GM19025 (cell line): Measurements from ENCODE around the gene NR2F2.
"Not testable (repeated sequence)": the region's sequence is repeated elsewhere in the genome, so short reads cannot be mapped to it uniquely, and the experiment has no call there.

ENCODE experiments used
- ATAC-seq: cut with Tn5 transposase; IDR thresholded peaks from one replicate; pipeline ENCODE4 v1.9.1; 2021; ENCODE audit warnings: mild to moderate bottlenecking, low read depth, moderate library complexity; ENCODE audit not compliant: unreplicated experiment

NR2F2 gene

DNA sequence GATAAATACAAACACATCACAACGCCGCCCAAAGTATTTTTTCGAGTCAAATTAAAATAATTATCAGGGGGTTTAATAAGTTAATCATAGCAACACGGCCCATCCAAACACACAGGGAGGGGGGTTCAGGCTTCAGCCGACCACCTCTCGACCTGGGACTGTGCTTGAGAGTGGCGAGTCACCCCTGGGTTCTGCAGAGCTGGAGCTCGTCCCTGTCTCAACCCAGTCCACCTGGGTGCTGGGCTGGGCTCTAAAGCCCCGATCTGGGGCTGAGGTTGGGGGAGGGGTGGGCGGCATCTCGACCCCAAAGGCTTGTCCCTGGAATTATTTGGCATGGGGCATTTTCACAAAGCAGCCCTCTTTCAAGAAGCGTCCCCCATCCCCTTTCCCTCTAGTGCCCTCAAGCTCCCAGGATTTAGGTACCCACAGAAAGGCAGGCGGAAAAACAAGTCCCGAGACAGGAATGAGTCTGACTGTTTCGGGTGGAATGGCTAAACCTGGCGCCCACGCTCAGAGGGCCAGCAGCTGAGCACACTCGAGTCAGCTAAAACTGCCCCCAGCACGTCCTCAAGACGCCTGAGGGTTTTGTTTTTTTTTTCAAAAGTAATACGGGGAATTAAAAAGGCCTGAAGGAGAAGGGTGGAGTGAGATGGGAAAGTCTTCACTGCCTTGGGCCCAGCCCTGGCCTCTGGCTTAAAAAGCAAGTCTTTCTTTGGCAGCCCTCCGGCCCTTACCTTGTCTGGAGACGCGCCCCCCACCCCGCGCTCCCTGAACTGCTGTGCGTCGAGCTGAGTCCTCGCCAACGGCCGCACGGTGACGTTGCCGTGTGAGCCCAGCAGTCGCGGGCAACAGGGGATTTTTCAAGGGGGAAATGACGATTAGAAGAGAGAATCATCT is 32.5 kb downstream of the NR2F2 start:
- ATAC-seq, result no peak

DNA sequence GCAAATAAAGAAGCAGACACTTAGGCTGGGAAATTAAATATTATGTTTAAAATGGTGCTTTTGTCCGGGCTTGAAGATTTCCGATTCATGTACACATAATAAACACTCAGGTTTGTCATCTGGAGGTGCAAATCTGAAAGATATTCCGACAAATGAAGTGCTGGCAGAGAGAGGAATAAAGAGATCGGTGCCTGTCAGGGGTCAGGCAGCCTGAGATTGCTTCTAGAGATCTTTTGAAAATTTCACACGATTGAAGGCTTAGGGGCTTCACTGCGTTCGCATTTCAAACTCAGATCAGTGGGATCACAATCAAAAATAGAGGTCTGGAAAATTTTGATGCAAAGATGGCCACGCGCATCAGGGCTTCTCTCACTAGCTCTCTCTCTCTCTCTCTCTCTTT is 33.2 kb downstream of the NR2F2 start:
- no peak for ATAC-seq

GRCh38 chr15:96365781-96366525 is 35.5 kb downstream of the NR2F2 start:
- no peak for ATAC-seq

- ATAC-seq, result no peak
Observed at GRCh38 chr15:96366526-96366877, 36.0 kb downstream of the NR2F2 start.

- ATAC-seq, result no peak
Observed at GRCh38 chr15:96367311-96368200, 37.1 kb downstream of the NR2F2 start.

DNA sequence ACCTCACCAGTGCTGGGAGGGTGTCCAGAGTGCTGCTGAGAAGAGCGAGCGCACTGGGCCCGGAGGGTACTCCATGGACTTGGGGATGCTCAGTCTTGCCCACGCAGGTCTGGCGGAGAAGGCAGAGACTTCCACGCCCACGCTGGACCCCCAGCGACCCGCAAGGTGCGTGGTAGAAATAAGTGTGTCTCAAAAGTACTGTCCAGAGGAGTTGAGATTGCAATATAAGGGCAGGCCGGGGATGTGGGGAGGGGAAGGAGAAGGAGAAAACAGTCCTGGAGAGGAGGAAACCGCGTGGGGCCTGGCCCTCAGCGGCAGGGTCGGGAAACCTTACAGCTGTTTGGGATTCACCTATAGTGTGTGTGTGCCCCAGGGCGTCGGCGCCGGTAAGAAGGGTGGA is 38.9 kb downstream of the NR2F2 start:
- ATAC-seq, result no peak

GRCh38 chr15:96369825-96370621 is 39.5 kb downstream of the NR2F2 start:
- no peak for ATAC-seq

- no peak for ATAC-seq
Observed at GRCh38 chr15:96372554-96372953, 42.1 kb downstream of the NR2F2 start.

GRCh38 chr15:96374499-96374898 is 44.0 kb downstream of the NR2F2 start:
- ATAC-seq, result no peak

DNA sequence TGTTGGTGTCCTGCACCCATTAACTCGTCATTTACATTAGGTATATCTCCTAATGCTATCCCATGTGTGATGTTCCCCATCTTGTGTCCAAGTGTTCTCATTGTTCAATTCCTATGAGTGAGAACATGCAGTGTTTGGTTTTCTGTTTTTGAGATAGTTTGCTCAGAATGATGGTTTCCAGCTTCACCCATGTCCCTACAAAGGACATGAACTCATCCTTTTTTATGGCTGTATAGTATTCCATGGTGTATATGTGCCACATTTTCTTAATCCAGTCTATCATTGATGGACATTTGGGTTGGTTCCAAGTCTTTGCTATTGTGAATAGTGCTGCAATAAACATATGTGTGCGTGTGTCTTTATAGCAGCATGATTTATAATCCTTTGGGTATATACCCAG is 49.1 kb downstream of the NR2F2 start:
- ATAC-seq, result not testable (repeated sequence)

DNA sequence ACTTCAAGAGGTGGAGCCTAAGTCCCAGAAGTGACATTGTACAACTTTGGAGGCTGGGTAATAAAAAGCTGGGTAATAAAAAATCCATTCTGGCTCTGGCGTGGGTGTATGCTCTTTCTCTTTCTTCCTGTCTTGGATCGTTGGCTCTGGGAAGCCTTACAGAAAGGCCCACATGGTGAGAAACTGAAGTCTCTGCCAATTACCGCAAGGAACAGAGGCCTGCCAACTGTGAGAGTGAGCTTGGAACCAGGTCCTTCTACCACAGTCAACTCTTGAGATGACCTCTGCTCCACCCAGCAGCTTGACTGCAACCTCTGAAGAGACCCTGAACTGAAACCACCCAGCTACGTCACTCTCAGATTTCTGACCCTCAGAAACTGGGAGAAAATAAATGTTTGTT is 51.0 kb downstream of the NR2F2 start:
- ATAC-seq, result no peak

DNA sequence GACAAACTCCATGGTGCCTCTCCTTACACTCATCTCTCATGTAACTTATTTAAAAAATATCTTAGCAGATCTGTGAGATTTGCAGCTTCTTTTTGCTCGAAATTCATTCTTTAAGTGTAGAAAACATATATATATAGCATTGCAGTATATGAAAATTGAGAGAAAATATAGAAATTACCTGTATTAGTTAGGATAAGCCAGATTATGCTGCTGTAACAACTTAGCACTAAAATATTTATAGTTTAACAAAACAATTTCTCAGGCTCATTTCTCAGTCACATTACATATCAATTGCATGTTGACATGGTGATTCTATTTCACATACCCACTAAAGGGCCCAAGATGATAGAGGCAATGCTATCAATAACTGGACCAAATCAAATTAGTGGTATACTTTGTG is 54.7 kb downstream of the NR2F2 start:
- no peak for ATAC-seq

DNA sequence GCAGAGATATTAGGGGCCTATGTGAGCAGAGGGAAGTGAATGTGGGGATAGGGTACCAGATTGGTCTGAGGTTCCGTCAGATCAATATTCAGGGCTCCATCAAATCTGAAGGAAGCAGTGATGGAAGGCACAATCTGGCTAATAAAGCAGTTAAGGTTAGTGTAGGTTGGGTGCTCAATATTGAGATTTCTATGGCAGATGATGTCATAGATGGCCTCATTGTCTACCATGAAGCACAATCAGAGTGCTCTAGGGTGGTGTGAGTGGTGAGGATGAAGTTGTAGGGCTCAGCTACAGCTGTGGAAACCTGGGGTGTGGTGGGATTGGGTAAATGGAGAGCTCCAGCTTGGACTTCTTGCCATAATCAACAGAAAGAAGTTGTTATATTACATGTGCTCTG is 58.2 kb downstream of the NR2F2 start:
- ATAC-seq, result no peak
